Cardiac fibroblast (primary cell): ENCODE data around the gene SGCG.

Source experiments
- DNase-seq, 2 donors: peaks; one replicate each; pipeline versions ENCODE4 v3.0.0 to v3.0.0-alpha.2; 2010; ENCODE audit warnings: low read depth in 2 of 2
- H3K4me3 ChIP-seq, 2 donors: replicated peaks in 1 of 2; 1 replicate in 1 of 2; 2 replicates in 1 of 2; pipeline ENCODE4 v1.5.1; 2011; ENCODE audit warnings: low read depth in 2 of 2, low read length in 2 of 2, mild to moderate bottlenecking in 2 of 2, moderate library complexity in 1 of 2
- CTCF ChIP-seq: IDR thresholded peaks from one replicate; pipeline ENCODE4 v1.5.1; 2011; ENCODE audit warnings: low read depth, mild to moderate bottlenecking, low read length, inconsistent platforms

SGCG gene

GRCh38 chr13:23146811-23147625 lies 33.8 kb upstream of the SGCG start:
- no peak for DNase-seq
- TF ChIP-seq CTCF, result no peak
- no peak overlapping the region for H3K4me3 ChIP-seq

- DNase-seq, result no peak
- H3K4me3 ChIP-seq, result no peak overlapping the region
- no peak for TF ChIP-seq CTCF
These were observed 33.0 kb upstream of the SGCG start for GRCh38 chr13:23147827-23148226.

- TF ChIP-seq CTCF, result no peak
- H3K4me3 ChIP-seq, result no peak overlapping the region
- DNase-seq, result no peak
These were observed 23.0 kb upstream of the SGCG start for GRCh38 chr13:23157781-23158180.

GRCh38 chr13:23159205-23159759 lies 21.5 kb upstream of the SGCG start:
- TF ChIP-seq CTCF, result peak; percentile 73
- H3K4me3 ChIP-seq, result peak overlapping the region in 1 of 2 donors; percentile 39
- peak; percentile 16 to 53 for DNase-seq

GRCh38 chr13:23159760-23160637 lies 20.8 kb upstream of the SGCG start:
- TF ChIP-seq CTCF, result no peak
- DNase-seq, result no peak

GRCh38 chr13:23160638-23161480 lies 19.9 kb upstream of the SGCG start:
- no peak for DNase-seq
- no peak overlapping the region for H3K4me3 ChIP-seq
- TF ChIP-seq CTCF, result no peak

More at GRCh38 chr13:23159760-23160637, 20.8 kb upstream of the SGCG start:
- H3K4me3 ChIP-seq, result peak overlapping the region in 1 of 2 donors; percentile 39
